Measurements from ENCODE around the gene DNTT. TPM values are rescaled to one million over a fixed set of nuclear protein-coding genes. Genes with fewer than 3 reads are reported as not detected.
"Not testable (repeated sequence)": the region's sequence is repeated elsewhere in the genome, so short reads cannot be mapped to it uniquely, and the experiment has no call there.

DNTT gene
- total RNA-seq, 1 experiment from 2014 or later = not detected

GRCh38 chr10:96305019-96305418 lies 785 bp downstream of the DNTT start:
- no peaks in the 10 kb centered on the region for H3K36me3 ChIP-seq (ENCODE audit: control insufficient read depth, insufficient read depth, low read length)
- no peak for DNase-seq
- intact Hi-C loops (cut with micrococcal nuclease; ENCODE audit: unreplicated experiment) = loop anchor here (5.0 kb wide), 1 partner anchor 368 kb away; no protein-coding TSS in a partner anchor
- ChIA-PET CTCF (no interaction called here), POLR2A (no interaction called here)
- TF ChIP-seq CTCF (IDR thresholded peaks at IDR 0.05; ENCODE audit: insufficient read depth in 1 of 2, low read depth in 1 of 2, low read length in 1 of 2, severe bottlenecking in 1 of 2, unreplicated experiment in 1 of 2) = no peak
- Mint-ChIP-seq H3K9me3 (ENCODE audit: unreplicated experiment) (no peaks in the 10 kb centered on the region), H3K4me3 (ENCODE audit: unreplicated experiment) (no peak overlapping the region), H3K27me3 (ENCODE audit: insufficient read depth, unreplicated experiment) (peaks cover 6% of the 10 kb centered on the region), H3K36me3 (ENCODE audit: insufficient read depth, unreplicated experiment) (no peaks in the 10 kb centered on the region), H3K4me1 (ENCODE audit: low read depth, unreplicated experiment) (no peaks in the 10 kb centered on the region), H3K27ac (ENCODE audit: unreplicated experiment) (no peak overlapping the region)
- H3K27me3 ChIP-seq (replicated peaks; ENCODE audit: control insufficient read depth, insufficient read depth, low read length) = no peaks in the 10 kb centered on the region
- no peaks in the 10 kb centered on the region for H3K4me1 ChIP-seq
- no peaks in the 10 kb centered on the region for H3K9me3 ChIP-seq
- BruUV-seq (replicated peaks) = no TSS peak
- no peak overlapping the region for H3K4me3 ChIP-seq (ENCODE audit: low read depth, low read length)

GRCh38 chr10:96306516-96306915 lies 2.3 kb downstream of the DNTT start:
- no peaks in the 10 kb centered on the region for H3K27me3 Mint-ChIP-seq (ENCODE audit: insufficient read depth, unreplicated experiment)
- Histone ChIP-seq H3K4me3 (ENCODE audit: low read depth, low read length) (no peak overlapping the region), H3K36me3 (ENCODE audit: control insufficient read depth, insufficient read depth, low read length) (no peaks in the 10 kb centered on the region), H3K9me3 (no peaks in the 10 kb centered on the region), H3K27me3 (replicated peaks; ENCODE audit: control insufficient read depth, insufficient read depth, low read length) (no peaks in the 10 kb centered on the region), H3K4me1 (no peaks in the 10 kb centered on the region)
- intact Hi-C loops (cut with micrococcal nuclease; ENCODE audit: unreplicated experiment) = loop anchor here (5.0 kb wide), 1 partner anchor 369 kb away; no protein-coding TSS in a partner anchor
- no TSS peak for BruUV-seq (replicated peaks)
- no peaks in the 10 kb centered on the region for H3K4me1 Mint-ChIP-seq (ENCODE audit: low read depth, unreplicated experiment)
- no peaks in the 10 kb centered on the region for H3K9me3 Mint-ChIP-seq (ENCODE audit: unreplicated experiment)
- no peak overlapping the region for H3K4me3 Mint-ChIP-seq (ENCODE audit: unreplicated experiment)
- H3K27ac Mint-ChIP-seq (ENCODE audit: unreplicated experiment) = no peak overlapping the region
- no peaks in the 10 kb centered on the region for H3K36me3 Mint-ChIP-seq (ENCODE audit: insufficient read depth, unreplicated experiment)
- POLR2A ChIA-PET = no interaction called here
- TF ChIP-seq CTCF (IDR thresholded peaks at IDR 0.05; ENCODE audit: insufficient read depth in 1 of 2, low read depth in 1 of 2, low read length in 1 of 2, severe bottlenecking in 1 of 2, unreplicated experiment in 1 of 2) = no peak
- CTCF ChIA-PET = interaction anchor here (0.6 kb wide), 1 partner anchor 77 kb away, joined by 3 read pairs; no protein-coding TSS in a partner anchor
- DNase-seq = no peak

- H3K36me3 Mint-ChIP-seq (ENCODE audit: insufficient read depth, unreplicated experiment); DNase-seq; H3K9me3 Mint-ChIP-seq (ENCODE audit: unreplicated experiment); H3K4me1 ChIP-seq; H3K27me3 Mint-ChIP-seq (ENCODE audit: insufficient read depth, unreplicated experiment); H3K36me3 ChIP-seq (ENCODE audit: control insufficient read depth, insufficient read depth, low read length); H3K27me3 ChIP-seq (replicated peaks; ENCODE audit: control insufficient read depth, insufficient read depth, low read length); POLR2A ChIA-PET; H3K27ac Mint-ChIP-seq (ENCODE audit: unreplicated experiment); BruUV-seq (replicated peaks); H3K9me3 ChIP-seq; H3K4me3 ChIP-seq (ENCODE audit: low read depth, low read length); H3K4me3 Mint-ChIP-seq (ENCODE audit: unreplicated experiment); H3K4me1 Mint-ChIP-seq (ENCODE audit: low read depth, unreplicated experiment): not testable (repeated sequence)
- intact Hi-C loops (cut with micrococcal nuclease; ENCODE audit: unreplicated experiment) = loop anchor here (5.0 kb wide), 1 partner anchor 372 kb away; no protein-coding TSS in a partner anchor
- CTCF ChIA-PET = interaction anchor here (1.0 kb wide), 1 partner anchor 14 kb away, joined by 3 read pairs; no protein-coding TSS in a partner anchor
Measured at GRCh38 chr10:96308854-96309253, 4.6 kb downstream of the DNTT start.
